Measurements from ENCODE around the gene LRRC51. TPM values are rescaled to one million over a fixed set of nuclear protein-coding genes. Genes with fewer than 3 reads are reported as not detected.

The LRRC51 gene
- total RNA-seq, 4 donors from 2014 or later = 9.1 to 10.0 (median 9.2) TPM

- Histone ChIP-seq H3K4me3 (no peak overlapping the region), H3K27ac (replicated peaks in 1 of 4) (peak overlapping the region; percentile 68 to 85 (median 81)), H3K36me3 (peaks cover 0 to 11% (median 4%) of the 10 kb centered on the region in 4 donors), H3K4me1 (peaks cover 38 to 58% (median 56%) of the 10 kb centered on the region in 4 donors), H3K27me3 (no peaks in the 10 kb centered on the region), H3K9me3 (no peaks in the 10 kb centered on the region)
- intact Hi-C loops (cut with DNase I) = no loop called here
- no peak for DNase-seq (ENCODE audit: extremely low spot score)
- TF ChIP-seq POLR2AphosphoS5 (IDR thresholded peaks at IDR 0.05) = no peak
Measured at GRCh38 chr11:72066855-72067254, 13.8 kb upstream of the LRRC51 start.

DNA sequence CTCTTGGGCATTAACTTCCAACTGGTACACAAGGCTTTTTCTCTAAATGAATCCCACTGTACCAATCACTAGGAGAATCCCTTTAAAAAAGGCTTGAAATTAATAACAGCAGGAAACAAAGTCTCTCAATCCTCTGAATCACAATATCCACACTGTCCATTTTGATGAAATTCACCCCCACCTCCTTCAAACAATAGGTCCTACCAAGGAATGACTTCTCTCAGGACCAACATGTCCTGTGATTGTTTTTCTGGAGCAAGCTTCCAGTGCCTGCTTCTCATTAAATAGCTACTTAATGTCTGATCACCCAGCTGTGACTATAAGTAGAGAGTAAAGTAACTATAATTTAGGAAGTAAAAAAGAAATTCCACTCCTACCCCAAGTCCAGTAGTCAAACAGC, 13.4 kb upstream of the LRRC51 start:
- intact Hi-C loops (cut with DNase I) = no loop called here
- H3K36me3 ChIP-seq = peaks cover 0 to 7% (median 2%) of the 10 kb centered on the region in 4 donors
- H3K27ac ChIP-seq (replicated peaks in 1 of 4) = peak overlapping the region; percentile 68 to 85 (median 81)
- H3K27me3 ChIP-seq = no peaks in the 10 kb centered on the region
- H3K9me3 ChIP-seq = no peaks in the 10 kb centered on the region
- H3K4me1 ChIP-seq = peaks cover 43 to 62% (median 60%) of the 10 kb centered on the region in 4 donors
- no peak overlapping the region for H3K4me3 ChIP-seq
- no peak for TF ChIP-seq POLR2AphosphoS5 (IDR thresholded peaks at IDR 0.05)
- no peak for TF ChIP-seq EP300 (IDR thresholded peaks at IDR 0.05)
- TF ChIP-seq POLR2A (IDR thresholded peaks at IDR 0.05; ENCODE audit: low read depth) = no peak
- TF ChIP-seq CTCF (IDR thresholded peaks at IDR 0.05) = no peak
- DNase-seq (ENCODE audit: extremely low spot score) = no peak

DNA sequence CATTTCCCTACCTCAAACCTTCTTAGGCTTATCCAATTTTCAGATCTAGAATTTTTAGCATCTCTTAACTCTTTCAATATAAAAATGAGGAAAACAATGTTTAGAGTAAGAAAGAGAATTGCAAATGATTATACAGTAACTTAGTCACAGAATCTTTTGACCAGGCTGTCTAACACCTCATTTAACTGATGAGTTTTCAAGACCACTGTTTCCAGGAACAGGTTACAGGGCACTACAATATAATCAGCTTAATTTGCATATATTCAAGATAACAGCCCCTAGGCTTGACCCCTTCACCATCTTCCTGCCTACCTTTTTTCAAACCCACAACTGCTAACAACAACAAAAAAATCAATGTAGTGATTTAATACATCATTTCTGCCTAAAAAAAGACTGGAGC, 13.0 kb upstream of the LRRC51 start:
- TF ChIP-seq POLR2AphosphoS5 (IDR thresholded peaks at IDR 0.05) (no peak), EP300 (IDR thresholded peaks at IDR 0.05) (no peak), POLR2A (IDR thresholded peaks at IDR 0.05; ENCODE audit: low read depth) (no peak), CTCF (IDR thresholded peaks at IDR 0.05) (no peak)
- Histone ChIP-seq H3K27me3 (no peaks in the 10 kb centered on the region), H3K4me3 (no peak overlapping the region), H3K36me3 (peaks cover 0 to 3% (median 0%) of the 10 kb centered on the region in 4 donors), H3K9me3 (no peaks in the 10 kb centered on the region), H3K4me1 (peaks cover 46 to 66% (median 64%) of the 10 kb centered on the region in 4 donors), H3K27ac (replicated peaks in 1 of 4) (peak overlapping the region; percentile 70 to 85 (median 81))
- intact Hi-C loops (cut with DNase I) = no loop called here
- DNase-seq (ENCODE audit: extremely low spot score) = no peak

DNA sequence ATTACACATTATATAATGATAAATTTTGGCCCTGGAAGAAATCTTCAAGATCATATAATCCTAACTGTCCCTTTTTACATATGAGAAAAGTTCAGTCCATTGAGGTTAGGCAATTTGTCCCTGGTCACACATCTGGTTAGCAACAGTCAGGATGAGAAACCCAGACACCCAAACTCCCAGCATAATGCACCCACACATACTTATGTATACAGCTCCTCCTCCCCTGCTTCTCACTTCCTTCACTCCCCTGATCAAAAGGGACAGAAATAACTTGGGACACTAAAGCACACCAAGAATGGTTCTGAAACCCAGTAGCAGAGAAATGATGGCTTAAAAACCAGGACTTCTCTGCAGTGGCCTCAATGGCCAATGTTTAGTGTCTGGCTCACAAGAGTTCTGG, 11.4 kb upstream of the LRRC51 start:
- peak overlapping the region in 2 of 4 donors; percentile 6 to 30 for H3K4me3 ChIP-seq
- H3K4me1 ChIP-seq = peaks cover 46 to 66% (median 64%) of the 10 kb centered on the region in 4 donors
- H3K27ac ChIP-seq (replicated peaks in 1 of 4) = peak overlapping the region; percentile 70 to 85 (median 81)
- no peaks in the 10 kb centered on the region for H3K27me3 ChIP-seq
- no peak for DNase-seq (ENCODE audit: extremely low spot score)
- H3K36me3 ChIP-seq = no peaks in the 10 kb centered on the region
- no peaks in the 10 kb centered on the region for H3K9me3 ChIP-seq
- no peak for TF ChIP-seq POLR2AphosphoS5 (IDR thresholded peaks at IDR 0.05)
- intact Hi-C loops (cut with DNase I) = no loop called here

DNA sequence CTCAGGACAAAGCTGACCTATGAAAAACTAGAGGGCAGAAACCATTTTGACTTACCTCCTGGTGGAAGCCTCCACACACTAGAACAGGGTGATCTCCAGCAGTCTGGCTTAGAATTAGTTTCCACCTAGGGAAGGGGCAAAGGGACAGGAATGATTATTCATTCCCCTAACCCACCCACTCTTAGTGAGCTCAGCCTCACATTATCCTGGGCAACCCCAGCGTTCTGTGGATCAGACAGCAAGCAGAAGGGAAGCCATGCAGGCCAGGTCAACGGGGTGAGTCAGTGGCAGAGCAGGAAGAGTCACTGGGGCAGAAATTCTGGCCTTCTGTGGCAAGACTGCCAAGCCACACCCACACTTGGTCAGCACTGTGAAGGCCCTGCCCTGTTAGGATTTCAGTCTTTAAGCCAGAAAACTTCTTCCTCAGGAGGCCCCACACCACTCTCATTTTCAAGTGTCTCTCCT, 10.8 kb upstream of the LRRC51 start:
- Histone ChIP-seq H3K27me3 (no peaks in the 10 kb centered on the region), H3K4me3 (peak overlapping the region in 2 of 4 donors; percentile 6 to 30), H3K36me3 (no peaks in the 10 kb centered on the region), H3K27ac (replicated peaks in 1 of 4) (peak overlapping the region; percentile 70 to 85 (median 81)), H3K4me1 (peaks cover 46 to 66% (median 64%) of the 10 kb centered on the region in 4 donors), H3K9me3 (no peaks in the 10 kb centered on the region)
- WGBS = 0% methylated on average over 2 of the region's 2 CpGs
- intact Hi-C loops (cut with DNase I) = no loop called here
- DNase-seq (ENCODE audit: extremely low spot score) = peak; percentile 94
- peak; percentile 68 to 77 for TF ChIP-seq POLR2AphosphoS5 (IDR thresholded peaks at IDR 0.05)
- TF ChIP-seq CTCF (IDR thresholded peaks at IDR 0.05) = no peak

DNA sequence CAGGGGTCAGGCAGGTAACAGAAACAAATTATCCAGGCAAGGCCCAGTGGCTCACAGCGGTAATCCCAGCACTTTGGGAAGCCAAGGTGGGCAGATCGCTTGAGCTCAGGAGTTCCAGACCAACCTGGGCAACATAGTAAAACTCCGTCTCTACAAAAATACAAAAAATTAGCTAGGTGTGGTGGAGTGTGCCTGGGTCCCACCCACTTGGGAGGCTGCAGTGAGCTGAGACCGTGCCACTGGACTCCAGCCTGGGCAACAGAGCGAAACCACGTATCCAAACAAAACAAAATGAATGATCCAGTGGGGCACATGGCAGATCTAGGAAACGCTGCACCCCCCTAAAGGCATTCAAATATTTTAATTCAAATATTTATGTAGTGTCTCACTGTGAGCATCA, 10.2 kb upstream of the LRRC51 start:
- H3K36me3 ChIP-seq = no peaks in the 10 kb centered on the region
- intact Hi-C loops (cut with DNase I) = no loop called here
- H3K4me1 ChIP-seq = peaks cover 46 to 72% (median 70%) of the 10 kb centered on the region in 4 donors
- peak overlapping the region; percentile 70 to 85 (median 81) for H3K27ac ChIP-seq (replicated peaks in 1 of 4)
- H3K9me3 ChIP-seq = no peaks in the 10 kb centered on the region
- no peak for DNase-seq (ENCODE audit: extremely low spot score)
- 92% methylated on average over 7 of the region's 7 CpGs for WGBS
- no peaks in the 10 kb centered on the region for H3K27me3 ChIP-seq
- H3K4me3 ChIP-seq = no peak overlapping the region
- no peak for TF ChIP-seq CTCF (IDR thresholded peaks at IDR 0.05)
- no peak for TF ChIP-seq EP300 (IDR thresholded peaks at IDR 0.05)
- TF ChIP-seq POLR2A (IDR thresholded peaks at IDR 0.05; ENCODE audit: low read depth) = no peak
- no peak for TF ChIP-seq POLR2AphosphoS5 (IDR thresholded peaks at IDR 0.05)
